Motor neuron (in vitro differentiated cells): ENCODE results near the gene EYS. TPM values are rescaled to one million over a fixed set of nuclear protein-coding genes. Genes with fewer than 3 reads are reported as not detected.
"Not testable (repeated sequence)": the region's sequence is repeated elsewhere in the genome, so short reads cannot be mapped to it uniquely, and the experiment has no call there.

ENCODE experiments used
- ATAC-seq, 8 experiments: fragments of 200-7000 bp; cut with Tn5 transposase; replicated peaks in 6 of 8; 2 replicates each; pipeline ENCODE4 v1.8.0; 2021; ENCODE audit warnings: mild to moderate bottlenecking in 8 of 8, moderate library complexity in 8 of 8
- H3K27ac ChIP-seq, 2 donors: fragments of 250-450 bp; sonication (Bioruptor Pico); 2 replicates each; pipeline ENCODE4 v1.9.0; 2021; ENCODE audit warnings: antibody characterized with exemption in 2 of 2, mild to moderate bottlenecking in 2 of 2, moderate library complexity in 1 of 2
- H3K4me1 ChIP-seq, 2 donors: fragments of 250-450 bp; sonication (Bioruptor Pico); replicated peaks in 1 of 2; 2 replicates each; pipeline ENCODE4 v1.6.1; 2021; ENCODE audit warnings: antibody characterized with exemption in 2 of 2, mild to moderate bottlenecking in 2 of 2, moderate library complexity in 1 of 2
- H3K4me3 ChIP-seq, 5 donors: fragments of 250-450 bp; sonication (Bioruptor Pico); 2 replicates each; pipeline ENCODE4 v1.9.0; 2021; ENCODE audit warnings: antibody characterized with exemption in 5 of 5, mild to moderate bottlenecking in 5 of 5, moderate library complexity in 4 of 5
- WGBS, 10 experiments: fragments of 450-650 bp; shearing (Covaris generic); methylation state at CpG; one replicate each; pipeline ENCODE4 v1.0.0; 2022; 5-methylcytosine and 5-hydroxymethylcytosine counted together
- in situ Hi-C, 9 experiments: fragments of 400-800 bp; cut with MboI; loops; one replicate each; pipeline ENCODE4 v1.15.0; 2021; ENCODE audit warnings: low sequenced_read_pairs in 9 of 9, low pct_unique_long_range_greater_than_20kb in 2 of 9; ENCODE audit not compliant: unreplicated experiment in 9 of 9
- total RNA-seq, 8 experiments: library from RNA; unstranded; fragments of 300-600 nt; gene quantifications; 2 replicates each; pipeline versions ENCODE4 v1.2.3 to v1.2.4, GENCODE V29; 2022

The EYS gene
- total RNA-seq, 8 experiments from 2014 or later, result 0.71 to 3.7 (median 1.2) TPM

DNA sequence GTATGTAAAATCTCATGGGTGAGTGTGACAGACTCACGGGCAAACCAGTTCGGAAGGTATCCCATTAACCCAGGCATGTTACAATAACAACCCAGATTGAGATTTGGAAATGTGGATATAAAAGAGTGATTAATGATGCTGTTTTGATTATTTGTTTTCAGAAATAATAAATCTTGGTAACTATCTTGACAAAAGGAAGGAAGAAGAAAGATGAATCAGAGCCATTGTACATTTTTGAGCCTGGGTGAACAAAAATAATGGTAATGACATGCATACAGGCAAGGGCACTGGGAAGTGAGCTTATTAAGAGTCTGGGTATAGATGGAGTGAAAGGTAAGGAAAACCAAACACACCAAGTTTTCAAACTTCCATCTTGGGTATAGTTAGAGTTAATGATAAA is 1209.4 kb downstream of the EYS start:
- in situ Hi-C loops, result no loop called here
- peak in 2 of 8 experiments; percentile 35 to 37 for ATAC-seq
- Histone ChIP-seq H3K4me3 (no peak overlapping the region), H3K27ac (no peak overlapping the region), H3K4me1 (peaks cover 0 to 6% of the 10 kb centered on the region in 2 donors)
- 48 to 96% (median 60%) methylated on average over 2 of the region's 2 CpGs; no CpG with 5 or more reads in 4 of the 10 experiments for WGBS, 10 experiments

- Histone ChIP-seq H3K27ac (no peak overlapping the region), H3K4me3 (no peak overlapping the region), H3K4me1 (peaks cover 9 to 28% of the 10 kb centered on the region in 2 donors)
- 0 to 45% (median 15%) methylated on average over 1 to 2 of the region's 2 CpGs; no CpG with 5 or more reads in 3 of the 10 experiments for WGBS, 10 experiments
- ATAC-seq, result peak in 5 of 8 experiments; percentile 48 to 87 (median 57)
- in situ Hi-C loops, result no loop called here
Measured at GRCh38 chr6:64489763-64490162, 1217.3 kb downstream of the EYS start.

DNA sequence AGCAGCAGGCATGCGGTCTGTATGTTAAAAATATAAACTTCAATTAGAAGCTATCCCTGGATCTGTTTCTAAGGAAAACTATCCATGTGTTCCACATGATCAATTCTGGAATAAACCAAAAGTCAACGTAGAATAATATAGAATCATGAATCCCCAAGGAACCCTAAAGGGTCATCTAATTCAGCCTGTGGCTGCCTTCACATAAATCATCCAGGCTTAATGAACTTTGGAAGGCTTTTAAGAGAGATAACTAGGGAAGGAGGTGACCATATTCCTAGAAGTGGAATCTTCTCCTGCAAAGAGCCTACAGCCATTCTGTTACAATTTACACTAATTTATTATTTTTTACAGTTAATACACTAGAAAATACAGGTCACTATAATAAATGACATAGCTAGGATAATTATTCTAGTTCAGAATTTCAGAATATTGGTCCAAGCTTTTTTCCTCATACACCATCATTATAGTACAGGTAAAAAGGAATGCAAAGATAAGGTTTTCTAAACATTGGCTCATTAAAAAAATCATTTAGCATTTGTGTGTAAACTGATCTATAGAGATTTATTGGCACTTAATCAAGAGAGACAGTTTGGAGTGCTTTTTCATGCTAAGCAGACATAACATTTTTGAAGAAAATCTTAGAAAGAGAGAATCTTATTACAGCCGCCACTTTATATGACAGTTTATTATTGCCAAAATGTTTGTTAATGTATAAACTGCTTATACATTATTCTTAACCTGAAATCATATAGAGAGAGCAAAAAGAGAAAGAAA is 1220.3 kb downstream of the EYS start:
- Histone ChIP-seq H3K27ac (no peak overlapping the region), H3K4me1 (peaks cover 9 to 28% of the 10 kb centered on the region in 2 donors), H3K4me3 (no peak overlapping the region)
- 31 to 100% (median 50%) methylated on average over 1 to 3 of the region's 3 CpGs for WGBS, 10 experiments
- in situ Hi-C loops, result no loop called here
- ATAC-seq, result peak in 4 of 8 experiments; percentile 85 to 93 (median 92)

- no peak for ATAC-seq
- no peak overlapping the region for H3K4me3 ChIP-seq
- H3K4me1 ChIP-seq, result peaks cover 4 to 25% of the 10 kb centered on the region in 2 donors
- WGBS, 10 experiments, result 0 to 100% (median 83%) methylated on average over 1 to 2 of the region's 2 CpGs
- in situ Hi-C loops, result no loop called here
- H3K27ac ChIP-seq, result no peak overlapping the region
Measured at GRCh38 chr6:64483956-64484499, 1223.0 kb downstream of the EYS start.

GRCh38 chr6:64482631-64483030 is 1224.4 kb downstream of the EYS start:
- no peak overlapping the region for H3K27ac ChIP-seq
- no peak for ATAC-seq
- H3K4me3 ChIP-seq, result no peak overlapping the region
- whole genome bisulfite sequencing, 10 experiments, result 16 to 100% (median 78%) methylated on average over 1 to 2 of the region's 2 CpGs; no CpG with 5 or more reads in 1 of the 10 experiments
- peaks cover 0 to 20% of the 10 kb centered on the region in 2 donors for H3K4me1 ChIP-seq
- in situ Hi-C loops, result no loop called here

DNA sequence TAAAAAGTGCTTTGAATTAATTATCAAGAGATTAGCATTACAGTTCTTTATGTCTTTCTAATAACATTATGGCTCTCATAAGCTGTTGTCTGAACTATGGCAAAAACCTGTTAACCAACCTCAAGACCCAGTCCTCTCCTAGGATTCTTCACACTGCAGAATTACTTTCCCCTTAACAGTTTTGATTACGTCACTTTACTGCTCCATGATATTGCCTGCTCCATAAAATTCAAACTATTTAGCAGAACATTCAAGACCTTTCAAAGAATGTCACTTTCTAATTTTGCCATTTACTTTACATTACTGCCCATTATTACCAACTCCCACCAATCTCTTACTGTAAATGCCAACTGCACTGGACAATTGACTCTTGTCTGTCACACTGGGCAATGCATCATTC is 1227.9 kb downstream of the EYS start:
- no peak for ATAC-seq
- Histone ChIP-seq H3K4me3 (no peak overlapping the region), H3K27ac (no peak overlapping the region), H3K4me1 (peaks cover 3 to 14% of the 10 kb centered on the region in 2 donors)
- WGBS, 10 experiments, result 33 to 100% (median 92%) methylated on average over 1 of the region's 1 CpG; no CpG with 5 or more reads in 1 of the 10 experiments
- in situ Hi-C loops, result no loop called here

- in situ Hi-C loops, result no loop called here
- ATAC-seq, result peak in 4 of 8 experiments; percentile 25 to 76 (median 56)
- H3K27ac ChIP-seq, result no peak overlapping the region
- peaks cover 3 to 14% of the 10 kb centered on the region in 2 donors for H3K4me1 ChIP-seq
- H3K4me3 ChIP-seq, result no peak overlapping the region
- 0 to 65% (median 26%) methylated on average over 1 to 3 of the region's 3 CpGs; no CpG with 5 or more reads in 3 of the 10 experiments for WGBS, 10 experiments
Measured at GRCh38 chr6:64477391-64477790, 1229.6 kb downstream of the EYS start.

DNA sequence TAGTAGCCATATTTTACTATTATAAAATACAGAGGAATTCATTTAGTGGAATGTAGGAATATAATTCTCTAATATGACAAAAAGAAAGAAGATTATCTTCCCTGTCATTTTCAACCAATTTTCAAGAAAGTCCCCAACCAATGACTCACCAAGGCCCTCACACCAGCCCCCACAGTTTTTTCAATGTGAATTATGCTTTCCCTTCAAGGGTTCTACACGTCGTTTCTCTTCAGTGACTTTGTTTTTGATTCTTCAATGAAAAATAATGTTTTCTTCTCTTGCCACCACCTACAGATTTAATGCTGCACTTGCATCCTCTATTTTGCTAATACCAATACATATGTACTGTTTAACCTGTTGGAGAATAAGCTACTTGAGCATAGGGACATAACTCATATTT is 1230.1 kb downstream of the EYS start:
- in situ Hi-C loops, result no loop called here
- peak in 3 of 8 experiments; percentile 15 to 54 (median 52) for ATAC-seq
- H3K4me1 ChIP-seq, result peaks cover 3 to 14% of the 10 kb centered on the region in 2 donors
- H3K27ac ChIP-seq, result no peak overlapping the region
- no peak overlapping the region for H3K4me3 ChIP-seq
- 0 to 40% (median 9%) methylated on average over 2 of the region's 2 CpGs; no CpG with 5 or more reads in 2 of the 10 experiments for WGBS, 10 experiments

DNA sequence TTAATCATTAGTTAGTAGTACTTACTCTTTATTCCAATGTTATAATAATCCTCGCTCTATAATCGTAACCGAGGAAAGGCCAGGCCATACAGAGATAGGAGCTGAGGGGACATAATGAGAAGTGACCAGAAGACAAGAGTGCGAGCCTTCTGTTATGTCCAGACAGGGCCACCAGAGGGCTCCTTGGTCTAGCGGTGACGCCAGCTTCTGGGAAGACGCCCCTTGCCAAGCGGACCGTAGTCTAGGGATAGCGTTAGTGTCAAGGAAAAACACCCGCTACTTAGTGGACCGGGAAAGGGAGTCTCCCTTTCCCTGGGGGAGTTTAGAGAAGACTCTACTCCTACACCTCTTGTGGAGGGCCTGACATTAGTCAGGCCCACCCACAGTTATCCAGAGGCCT is 1237.6 kb downstream of the EYS start:
- H3K27ac ChIP-seq, H3K4me3 ChIP-seq, H3K4me1 ChIP-seq, in situ Hi-C loops, ATAC-seq: not testable (repeated sequence)
- 10 to 90% (median 70%) methylated on average over 2 to 6 of the region's 12 CpGs; no CpG with 5 or more reads in 2 of the 10 experiments for WGBS, 10 experiments

GRCh38 chr6:64467656-64468055 is 1239.4 kb downstream of the EYS start:
- no peaks in the 10 kb centered on the region for H3K4me1 ChIP-seq
- H3K27ac ChIP-seq, result no peak overlapping the region
- ATAC-seq, result no peak
- no peak overlapping the region for H3K4me3 ChIP-seq
- in situ Hi-C loops, result no loop called here
- no CpG with 5 or more reads among the region's 1 CpG for WGBS, 10 experiments

- in situ Hi-C loops, result no loop called here
- Histone ChIP-seq H3K4me1 (no peaks in the 10 kb centered on the region), H3K27ac (no peak overlapping the region), H3K4me3 (no peak overlapping the region)
- 60 to 100% (median 80%) methylated on average over 1 of the region's 1 CpG; no CpG with 5 or more reads in 7 of the 10 experiments for WGBS, 10 experiments
- ATAC-seq, result peak in 3 of 8 experiments; percentile 46 to 52 (median 47)
Measured at GRCh38 chr6:64459411-64459944, 1247.5 kb downstream of the EYS start.

- ATAC-seq, H3K4me3 ChIP-seq, H3K27ac ChIP-seq, in situ Hi-C loops, H3K4me1 ChIP-seq: not testable (repeated sequence)
- 17 to 100% (median 92%) methylated on average over 1 to 3 of the region's 6 CpGs; no CpG with 5 or more reads in 5 of the 10 experiments for WGBS, 10 experiments
Measured at GRCh38 chr6:64448101-64448500, 1258.9 kb downstream of the EYS start.

- in situ Hi-C loops, result no loop called here
- 0 to 88% (median 13%) methylated on average over 1 of the region's 1 CpG; no CpG with 5 or more reads in 1 of the 10 experiments for WGBS, 10 experiments
- Histone ChIP-seq H3K4me3 (no peak overlapping the region), H3K4me1 (no peaks in the 10 kb centered on the region), H3K27ac (no peak overlapping the region)
- no peak for ATAC-seq
Measured at GRCh38 chr6:64445038-64445437, 1262.0 kb downstream of the EYS start.
